SU-DHL-6 (cell line): Measurements from ENCODE around the gene SMIM43.

Experiments
- H2AFZ ChIP-seq: fragments of 200-600 bp; sonication (generic); 2 replicates; pipeline ENCODE4 v1.6.1; 2014; ENCODE audit warnings: low read depth, mild to moderate bottlenecking, moderate library complexity, mixed read lengths, antibody characterized with exemption, low read length; ENCODE audit not compliant: severe bottlenecking
- H3F3A ChIP-seq: fragments of 200-600 bp; shearing (Covaris generic); 2 replicates; pipeline ENCODE4 v1.6.0; 2016; ENCODE audit warnings: antibody characterized with exemption, mild to moderate bottlenecking; ENCODE audit not compliant: insufficient read depth
- H3K27ac ChIP-seq: fragments of 200-600 bp; sonication (generic); 2 replicates; pipeline ENCODE4 v1.5.1; 2016; ENCODE audit warnings: low read depth, mild to moderate bottlenecking, low read length, moderate library complexity, mixed read lengths
- H3K27me3 ChIP-seq: fragments of 200-600 bp; sonication (generic), shearing (Covaris generic); 2 replicates; pipeline ENCODE4 v1.6.0; 2014; ENCODE audit warnings: mild to moderate bottlenecking, low read length
- H3K36me3 ChIP-seq: fragments of 200-600 bp; sonication (generic); 2 replicates; pipeline ENCODE4 v1.6.1; 2014; ENCODE audit warnings: mild to moderate bottlenecking, low read length, mixed read lengths
- H3K4me2 ChIP-seq: fragments of 300-600, 200-600 bp; shearing (Covaris generic), sonication (generic); 2 replicates; pipeline ENCODE4 v1.6.0; 2014; ENCODE audit warnings: low read length, low read depth, mild to moderate bottlenecking; ENCODE audit not compliant: poor library complexity, severe bottlenecking
- H3K4me3 ChIP-seq: fragments of 200-600 bp; sonication (generic); 2 replicates; pipeline ENCODE4 v1.5.1; 2014; ENCODE audit warnings: antibody characterized with exemption, low read length, mild to moderate bottlenecking, mixed read lengths; ENCODE audit not compliant: insufficient read depth, poor library complexity, severe bottlenecking
- H3K79me2 ChIP-seq: fragments of 200-600 bp; sonication (generic); 2 replicates; pipeline ENCODE4 v1.6.1; 2014; ENCODE audit warnings: mild to moderate bottlenecking, low read length, moderate library complexity; ENCODE audit not compliant: insufficient read depth
- H3K9ac ChIP-seq: fragments of 200-600 bp; sonication (generic); 2 replicates; pipeline ENCODE4 v1.7.0; 2014; ENCODE audit warnings: mild to moderate bottlenecking, low read length
- H3K9me2 ChIP-seq: fragments of 200-600 bp; sonication (generic); replicated peaks from 2 replicates; pipeline ENCODE4 v1.6.1; 2014; ENCODE audit warnings: low read length; ENCODE audit not compliant: insufficient read depth
- H3K9me3 ChIP-seq: fragments of 200-600 bp; sonication (generic); 2 replicates; pipeline ENCODE4 v1.6.1; 2014; ENCODE audit warnings: low read length, mixed read lengths; ENCODE audit not compliant: insufficient read depth
- H4K20me1 ChIP-seq: fragments of 200-600 bp; sonication (generic); 2 replicates; pipeline ENCODE4 v1.6.1; 2014; ENCODE audit warnings: low read depth, mild to moderate bottlenecking, antibody characterized with exemption, low read length, moderate library complexity, mixed read lengths
- CTCF ChIP-seq: fragments of 200-600 bp; sonication (generic); IDR thresholded peaks from one replicate; pipeline ENCODE4 v1.5.1; 2017; ENCODE audit warnings: antibody characterized with exemption, mild to moderate bottlenecking, low read length, moderate library complexity; ENCODE audit not compliant: insufficient read depth, poor library complexity, severe bottlenecking
- EZH2phosphoT487 ChIP-seq: fragments of 200-600 bp; sonication (generic), shearing (Covaris generic); conservative IDR thresholded peaks from 2 replicates; pipeline ENCODE4 v1.6.1; 2018; ENCODE audit warnings: mild to moderate bottlenecking, antibody characterized with exemption, low read length, moderate library complexity, mixed read lengths

SMIM43 gene

GRCh38 chr4:121720109-121720508 lies 44.9 kb downstream of the SMIM43 start:
- no peak overlapping the region for H3K4me3 ChIP-seq
- TF ChIP-seq CTCF, result no peak
- no peak for TF ChIP-seq EZH2phosphoT487
- H3K36me3 ChIP-seq, result no peaks in the 10 kb centered on the region
- H3K4me2 ChIP-seq, result no peak overlapping the region
- H3K79me2 ChIP-seq, result no peaks in the 10 kb centered on the region
- no peaks in the 10 kb centered on the region for H3K27me3 ChIP-seq
- no peaks in the 10 kb centered on the region for H3K9me2 ChIP-seq
- no peaks in the 10 kb centered on the region for H4K20me1 ChIP-seq
- H2AFZ ChIP-seq, result no peak overlapping the region
- H3K9ac ChIP-seq, result no peak overlapping the region
- no peak overlapping the region for H3K27ac ChIP-seq
- H3F3A ChIP-seq, result no peaks in the 10 kb centered on the region
- no peaks in the 10 kb centered on the region for H3K9me3 ChIP-seq

- H4K20me1 ChIP-seq, result no peaks in the 10 kb centered on the region
- no peak overlapping the region for H3K4me2 ChIP-seq
- TF ChIP-seq CTCF (no peak), EZH2phosphoT487 (no peak)
- H3K79me2 ChIP-seq, result no peaks in the 10 kb centered on the region
- H3K9ac ChIP-seq, result no peak overlapping the region
- H3K9me3 ChIP-seq, result no peaks in the 10 kb centered on the region
- H3K36me3 ChIP-seq, result no peaks in the 10 kb centered on the region
- no peaks in the 10 kb centered on the region for H3K9me2 ChIP-seq
- no peak overlapping the region for H2AFZ ChIP-seq
- no peaks in the 10 kb centered on the region for H3K27me3 ChIP-seq
- H3F3A ChIP-seq, result no peaks in the 10 kb centered on the region
- H3K4me3 ChIP-seq, result no peak overlapping the region
- no peak overlapping the region for H3K27ac ChIP-seq
These were observed 47.2 kb downstream of the SMIM43 start for GRCh38 chr4:121717680-121718237.

GRCh38 chr4:121714548-121714947 lies 50.4 kb downstream of the SMIM43 start:
- no peaks in the 10 kb centered on the region for H3K36me3 ChIP-seq
- H3K27me3 ChIP-seq, result no peaks in the 10 kb centered on the region
- no peak overlapping the region for H3K9ac ChIP-seq
- TF ChIP-seq EZH2phosphoT487, result no peak
- no peak for TF ChIP-seq CTCF
- H2AFZ ChIP-seq, result no peak overlapping the region
- H3K4me2 ChIP-seq, result no peak overlapping the region
- H3K4me3 ChIP-seq, result no peak overlapping the region
- no peaks in the 10 kb centered on the region for H3F3A ChIP-seq
- no peaks in the 10 kb centered on the region for H4K20me1 ChIP-seq
- H3K27ac ChIP-seq, result no peak overlapping the region
- no peaks in the 10 kb centered on the region for H3K9me2 ChIP-seq
- H3K79me2 ChIP-seq, result no peaks in the 10 kb centered on the region
- no peaks in the 10 kb centered on the region for H3K9me3 ChIP-seq

- H2AFZ ChIP-seq, result no peak overlapping the region
- H3K4me3 ChIP-seq, result no peak overlapping the region
- no peaks in the 10 kb centered on the region for H3K36me3 ChIP-seq
- H3K9ac ChIP-seq, result no peak overlapping the region
- no peaks in the 10 kb centered on the region for H3K9me3 ChIP-seq
- no peaks in the 10 kb centered on the region for H3K27me3 ChIP-seq
- H3F3A ChIP-seq, result no peaks in the 10 kb centered on the region
- no peak overlapping the region for H3K27ac ChIP-seq
- H3K4me2 ChIP-seq, result no peak overlapping the region
- TF ChIP-seq EZH2phosphoT487 (no peak), CTCF (no peak)
- no peaks in the 10 kb centered on the region for H4K20me1 ChIP-seq
- H3K79me2 ChIP-seq, result no peaks in the 10 kb centered on the region
- H3K9me2 ChIP-seq, result no peaks in the 10 kb centered on the region
These were observed 52.2 kb downstream of the SMIM43 start for GRCh38 chr4:121712783-121713182.
